GM19043 (cell line): ENCODE measurements around the gene RALGPS1.

Experiments used
- ATAC-seq: cut with Tn5 transposase; IDR thresholded peaks from one replicate; pipeline ENCODE4 v1.9.1; 2021; ENCODE audit warnings: low read depth; ENCODE audit not compliant: unreplicated experiment

The RALGPS1 gene

GRCh38 chr9:126952205-126952977 lies 37.8 kb downstream of the RALGPS1 start:
- no peak for ATAC-seq

DNA sequence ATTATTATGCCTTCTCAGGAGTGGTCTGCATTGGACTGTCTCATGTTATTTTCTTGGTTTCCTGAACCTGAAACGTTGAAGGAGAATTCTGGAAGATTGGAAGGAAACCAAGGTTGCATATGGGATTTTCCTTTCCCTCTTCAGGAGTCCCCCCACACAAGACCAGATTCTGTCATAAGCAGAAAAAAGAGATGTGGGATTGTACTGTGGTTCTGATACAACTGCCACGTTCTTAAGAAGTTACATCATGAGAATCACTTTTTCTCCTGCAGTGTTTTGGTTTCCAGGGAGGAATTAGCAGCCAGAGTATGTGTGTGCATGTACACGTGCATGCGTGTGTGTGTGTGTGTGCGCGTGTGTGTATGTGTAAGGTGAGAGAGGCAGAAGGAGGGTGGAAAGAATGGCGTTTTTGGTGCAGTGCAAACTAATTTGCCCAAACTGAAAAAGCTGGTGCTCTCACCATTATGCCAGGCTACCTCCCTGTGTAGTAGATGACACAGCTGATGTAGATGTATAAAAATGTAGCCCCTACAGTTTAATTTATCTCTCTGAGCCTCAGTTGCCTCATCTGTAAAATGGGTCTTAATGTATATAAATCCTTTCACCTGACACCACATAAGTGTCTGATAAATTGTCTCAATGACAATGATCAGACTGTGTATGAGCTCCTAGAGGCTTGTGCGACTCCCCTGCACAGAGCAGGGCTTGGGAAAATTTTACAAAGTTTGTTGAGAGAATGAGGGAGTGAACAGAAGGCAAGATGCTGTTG lies 38.6 kb downstream of the RALGPS1 start:
- no peak for ATAC-seq

- ATAC-seq = no peak
Observed at GRCh38 chr9:126955811-126956210, 41.2 kb downstream of the RALGPS1 start.

DNA sequence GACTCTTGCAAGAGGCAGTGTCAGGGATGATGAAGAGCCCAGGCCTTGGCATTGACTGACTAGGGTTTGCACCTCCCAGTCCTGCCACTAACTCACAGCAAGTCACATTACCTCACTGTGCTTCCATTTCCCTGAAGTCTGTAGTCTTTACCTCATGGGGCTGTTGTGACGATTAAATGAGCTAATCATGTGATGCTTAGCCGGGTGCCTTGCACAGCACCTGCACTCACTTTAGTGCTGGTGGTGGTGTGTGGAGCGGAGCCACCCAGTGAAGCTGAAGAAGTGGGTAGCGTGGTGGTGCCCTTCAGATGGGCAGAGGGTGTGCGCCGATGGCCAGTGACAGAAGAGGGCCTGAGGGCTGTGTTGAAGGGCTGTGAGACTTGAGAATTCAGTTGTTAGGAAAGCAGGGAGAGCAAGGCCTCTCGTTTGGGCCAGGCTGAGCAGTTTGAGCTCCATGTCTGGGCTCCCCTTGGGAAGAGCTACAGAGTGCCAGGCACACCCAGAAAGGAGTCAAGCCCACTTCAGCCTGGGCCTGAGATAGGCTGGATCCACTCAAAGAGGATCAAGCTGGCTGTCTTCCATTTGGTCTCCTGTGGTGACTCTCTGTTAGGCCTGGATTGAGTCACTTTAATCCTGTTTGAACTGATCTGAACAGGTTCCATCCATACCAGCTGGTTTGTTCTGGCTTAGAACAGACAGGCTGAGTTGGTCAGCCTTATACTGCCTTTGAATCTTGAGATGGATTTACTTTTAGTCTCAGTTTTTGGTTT lies 42.5 kb downstream of the RALGPS1 start:
- no peak for ATAC-seq

DNA sequence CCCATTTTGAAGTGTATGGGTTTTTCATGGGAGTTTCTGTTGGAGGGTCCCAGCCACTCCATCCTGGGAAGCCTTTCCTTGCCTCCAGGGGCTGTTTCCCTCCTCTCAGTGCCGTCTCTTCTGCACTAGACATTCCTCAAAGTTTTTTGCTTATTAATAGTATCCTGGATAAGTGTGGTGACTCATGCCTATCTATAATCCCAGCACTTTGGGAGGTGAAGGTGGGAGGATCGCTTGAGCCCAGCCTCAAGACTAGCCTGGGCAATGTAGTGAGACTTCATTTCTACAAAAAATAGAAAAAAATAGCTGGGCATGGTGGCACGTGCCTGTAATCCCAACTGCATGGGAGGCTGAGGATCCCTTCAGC lies 43.1 kb downstream of the RALGPS1 start:
- no peak for ATAC-seq

GRCh38 chr9:126959336-126959735 lies 44.8 kb downstream of the RALGPS1 start:
- ATAC-seq = no peak

DNA sequence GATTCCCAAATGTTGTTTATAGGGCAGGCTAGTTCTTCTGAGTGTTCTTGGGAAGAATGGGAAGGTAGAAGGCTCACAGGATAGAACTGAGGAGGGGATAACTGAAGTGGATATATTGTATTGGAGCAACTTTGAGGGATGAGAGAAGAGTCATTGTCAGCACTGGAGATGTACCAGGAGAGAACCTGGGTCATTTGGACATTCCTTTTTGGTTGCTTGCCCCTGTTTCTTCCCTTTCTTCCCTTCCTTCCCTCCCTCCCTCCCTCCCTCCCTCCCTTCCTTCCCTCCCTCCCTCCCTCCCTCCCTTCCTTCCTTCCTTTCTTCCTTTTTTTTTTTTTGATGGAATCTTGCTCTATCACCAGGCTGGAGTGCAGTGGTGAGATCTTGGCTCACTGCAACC lies 45.3 kb downstream of the RALGPS1 start:
- ATAC-seq = no peak

- ATAC-seq = no peak
Observed at GRCh38 chr9:126962336-126962735, 47.8 kb downstream of the RALGPS1 start.

- ATAC-seq = no peak
Observed at GRCh38 chr9:126965077-126965476, 50.5 kb downstream of the RALGPS1 start.

DNA sequence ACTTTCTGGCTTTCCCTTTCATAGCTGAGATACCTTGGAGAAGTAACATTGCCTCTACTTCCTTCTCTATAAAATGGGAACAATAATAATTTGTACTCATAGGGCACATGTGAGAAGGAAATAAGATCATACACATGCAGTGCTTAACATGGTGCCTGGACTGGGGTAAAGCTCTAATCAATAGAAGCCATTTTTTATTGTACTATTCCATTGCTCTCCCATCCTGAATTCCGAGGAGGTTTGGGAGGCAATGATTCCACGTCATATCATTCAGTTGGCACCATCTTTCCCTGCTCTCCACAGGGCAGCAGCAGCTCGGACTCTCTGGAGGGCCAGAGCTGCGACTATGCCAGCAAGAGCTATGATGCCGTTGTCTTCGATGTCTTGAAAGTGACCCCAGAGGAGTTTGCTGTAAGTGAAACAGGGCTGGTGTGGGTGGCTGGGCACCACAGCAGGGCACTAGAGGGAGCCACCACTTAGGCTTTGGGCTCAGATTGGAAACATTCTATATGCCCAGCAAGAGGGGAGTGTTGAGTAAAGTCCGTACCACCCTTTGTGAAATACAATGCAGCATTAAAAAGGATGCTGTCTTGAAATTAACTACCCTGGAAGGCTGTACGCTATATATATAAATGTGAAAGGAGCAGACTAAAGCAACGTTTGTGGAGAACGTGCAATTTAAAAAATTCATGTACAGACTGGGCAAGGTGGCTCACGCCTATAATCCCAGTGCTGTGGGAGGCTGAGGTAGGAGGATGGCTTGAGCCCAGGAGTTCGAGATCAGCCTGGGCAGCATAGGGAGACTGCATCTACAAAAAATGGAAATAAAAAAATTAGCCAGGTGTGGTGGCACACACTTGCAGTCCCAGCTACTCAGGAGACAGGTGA lies 51.2 kb downstream of the RALGPS1 start:
- no peak for ATAC-seq

- no peak for ATAC-seq
Observed at GRCh38 chr9:126971261-126971660, 56.7 kb downstream of the RALGPS1 start.

- ATAC-seq = no peak
Observed at GRCh38 chr9:126973651-126974529, 59.3 kb downstream of the RALGPS1 start.

- ATAC-seq = no peak
Observed at GRCh38 chr9:126974594-126974993, 60.0 kb downstream of the RALGPS1 start.

- no peak for ATAC-seq
Observed at GRCh38 chr9:126975327-126976220, 61.0 kb downstream of the RALGPS1 start.

DNA sequence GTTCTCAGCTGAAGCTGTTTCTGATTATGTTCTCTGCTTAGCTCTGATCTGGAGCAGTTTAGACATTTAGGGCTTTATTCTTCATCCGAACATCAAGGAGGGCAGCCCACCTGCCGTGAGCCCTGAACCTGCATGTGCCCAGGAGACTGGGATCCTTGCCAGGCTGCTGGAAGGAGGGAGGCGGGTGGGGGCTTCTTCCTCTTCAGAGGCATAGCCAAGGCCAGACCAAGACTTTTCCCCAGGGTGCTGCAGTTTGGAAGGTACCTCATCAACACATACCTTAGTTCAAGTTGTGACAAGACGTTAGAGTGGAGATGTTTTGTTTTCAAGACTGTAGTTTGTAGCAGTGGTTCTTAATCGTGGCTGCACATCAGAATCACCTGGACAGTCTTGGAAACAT lies 64.9 kb downstream of the RALGPS1 start:
- no peak for ATAC-seq

DNA sequence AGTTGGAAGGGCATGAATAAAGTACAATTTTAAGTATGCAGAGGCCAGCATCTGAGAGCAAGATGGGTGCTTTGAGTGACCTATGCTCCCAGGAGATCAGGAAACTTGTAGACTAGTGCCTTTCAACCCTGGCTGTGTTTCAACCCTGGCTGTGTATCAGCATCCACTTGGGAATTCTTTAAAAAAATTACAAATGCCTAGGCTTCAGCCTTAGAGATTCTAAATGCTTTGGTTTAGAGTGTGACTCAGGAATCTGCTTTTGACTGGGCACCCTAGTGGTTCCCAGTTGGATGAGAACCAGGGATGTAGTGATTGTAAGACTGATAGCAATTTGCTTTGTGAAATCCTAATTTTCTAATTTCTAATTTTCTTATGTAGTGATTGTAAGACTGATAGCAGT lies 65.6 kb downstream of the RALGPS1 start:
- no peak for ATAC-seq

DNA sequence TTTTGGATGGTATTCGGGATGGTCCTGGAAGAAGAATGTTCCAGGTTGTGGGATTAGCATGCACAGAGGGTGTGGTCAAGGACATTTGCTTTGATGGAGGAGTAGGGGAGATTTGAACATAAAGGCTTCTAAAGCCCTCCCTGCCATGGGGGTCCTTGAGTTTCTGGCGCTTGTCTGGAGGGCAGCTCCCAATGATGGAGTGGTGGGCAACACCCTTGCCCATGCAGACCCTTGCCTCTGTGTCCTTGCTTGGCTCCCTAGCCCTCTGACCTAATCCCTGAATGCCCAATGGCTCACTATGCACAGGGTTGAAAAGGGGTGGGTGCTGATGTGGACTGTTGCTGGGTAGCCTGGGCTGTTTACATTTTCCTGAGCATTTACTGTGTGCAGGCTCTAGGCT lies 66.6 kb downstream of the RALGPS1 start:
- no peak for ATAC-seq

- ATAC-seq = no peak
Observed at GRCh38 chr9:126982215-126983002, 67.8 kb downstream of the RALGPS1 start.
